Activated naive CD8-positive, alpha-beta T cell treated with anti-CD3 and anti-CD28 coated beads, Interleukin-2, amount 10 ng/mL, durations not matched to agents 7 days and 5 days (primary cell): Measurements from ENCODE around the gene SIGLEC7. TPM values are rescaled to one million over a fixed set of nuclear protein-coding genes. Genes with fewer than 3 reads are reported as not detected.
"Not testable (repeated sequence)": the region's sequence is repeated elsewhere in the genome, so short reads cannot be mapped to it uniquely, and the experiment has no call there.

Experiments
- ATAC-seq: fragments of 150-1000 bp; cut with Tn5 transposase; one replicate; pipeline ENCODE4 v1.10.0; 2021; ENCODE audit warnings: low read depth, moderate library complexity
- POLR2A ChIA-PET: fragments of 350-600 bp; sonication (Branson Sonifier 250); formaldehyde crosslinking; loops from one replicate; lab custom pipeline; 2021; ENCODE audit warnings: antibody characterized with exemption; lab: Charles Lee
- DNase-seq: peaks from one replicate; pipeline ENCODE4 v3.0.0; 2021
- H3K27ac Mint-ChIP-seq: one replicate; pipeline ENCODE4 v1.8.0; 2022; ENCODE audit warnings: mild to moderate bottlenecking, mixed read lengths
- H3K27me3 Mint-ChIP-seq: one replicate; pipeline ENCODE4 v1.8.0; 2022; ENCODE audit warnings: mild to moderate bottlenecking, moderate library complexity, mixed read lengths
- H3K36me3 Mint-ChIP-seq: one replicate; pipeline ENCODE4 v1.8.0; 2021; ENCODE audit warnings: mild to moderate bottlenecking, mixed read lengths
- H3K4me1 Mint-ChIP-seq: one replicate; pipeline ENCODE4 v1.8.0; 2021; ENCODE audit warnings: mixed read lengths
- H3K4me3 Mint-ChIP-seq: one replicate; pipeline ENCODE4 v1.8.0; 2022; ENCODE audit warnings: mild to moderate bottlenecking, moderate library complexity, mixed read lengths
- H3K9me3 Mint-ChIP-seq: one replicate; pipeline ENCODE4 v1.8.0; 2021; ENCODE audit warnings: mixed read lengths
- total RNA-seq, 2 experiments: library from RNA; stranded (reverse); gene quantifications; one replicate each; pipeline ENCODE4 v1.2.3, GENCODE V29; 2021

The SIGLEC7 gene
- total RNA-seq, 2 experiments from 2014 or later = 0.33 to 0.40 TPM

GRCh38 chr19:51135986-51136762 is 5.9 kb upstream of the SIGLEC7 start:
- peaks cover 4% of the 10 kb centered on the region for H3K36me3 Mint-ChIP-seq
- DNase-seq = peak; percentile 7
- peaks cover 12% of the 10 kb centered on the region for H3K27me3 Mint-ChIP-seq
- H3K27ac Mint-ChIP-seq = no peak overlapping the region
- H3K4me3 Mint-ChIP-seq = no peak overlapping the region
- POLR2A ChIA-PET = no interaction called here
- ATAC-seq = no peak
- peaks cover 28% of the 10 kb centered on the region for H3K4me1 Mint-ChIP-seq
- peaks cover 1% of the 10 kb centered on the region for H3K9me3 Mint-ChIP-seq

DNA sequence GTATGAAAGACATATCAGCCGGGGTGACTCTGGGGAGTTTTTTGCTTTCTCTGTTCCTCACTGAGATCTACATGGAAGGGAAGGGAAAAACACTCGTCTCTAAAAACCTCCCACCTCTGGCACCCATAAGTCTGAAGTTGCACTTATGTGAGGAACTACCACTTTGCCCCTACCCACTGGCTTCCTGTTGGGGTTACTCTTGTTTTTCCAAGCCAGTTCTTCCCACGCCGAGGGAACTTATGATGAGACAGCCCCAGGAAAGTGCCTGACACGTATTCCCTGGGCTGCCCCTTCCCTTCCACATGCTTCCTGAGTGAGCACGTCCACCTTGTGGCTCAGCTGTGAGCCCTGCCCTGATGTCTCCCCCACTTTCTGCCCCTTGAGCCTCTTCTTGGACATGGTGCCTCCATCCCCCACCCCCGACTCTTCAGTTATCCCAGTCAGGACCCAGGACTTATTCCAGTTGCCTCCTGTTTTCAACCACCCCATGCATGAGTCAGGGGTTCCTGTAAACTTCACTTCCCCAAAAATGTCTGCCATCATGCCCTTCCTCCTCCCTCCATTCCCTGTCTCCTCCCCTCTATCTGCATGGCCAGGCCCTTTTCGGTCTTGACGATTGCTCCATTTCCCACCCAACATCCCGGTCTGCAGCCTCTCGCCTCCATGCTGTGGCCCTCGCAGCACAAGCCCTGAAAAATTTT is 5.1 kb upstream of the SIGLEC7 start:
- H3K27me3 Mint-ChIP-seq = peaks cover 12% of the 10 kb centered on the region
- POLR2A ChIA-PET = no interaction called here
- no peak for ATAC-seq
- H3K9me3 Mint-ChIP-seq = peaks cover 1% of the 10 kb centered on the region
- H3K27ac Mint-ChIP-seq = no peak overlapping the region
- DNase-seq = no peak
- no peak overlapping the region for H3K4me3 Mint-ChIP-seq
- peaks cover 4% of the 10 kb centered on the region for H3K36me3 Mint-ChIP-seq
- peaks cover 25% of the 10 kb centered on the region for H3K4me1 Mint-ChIP-seq

DNA sequence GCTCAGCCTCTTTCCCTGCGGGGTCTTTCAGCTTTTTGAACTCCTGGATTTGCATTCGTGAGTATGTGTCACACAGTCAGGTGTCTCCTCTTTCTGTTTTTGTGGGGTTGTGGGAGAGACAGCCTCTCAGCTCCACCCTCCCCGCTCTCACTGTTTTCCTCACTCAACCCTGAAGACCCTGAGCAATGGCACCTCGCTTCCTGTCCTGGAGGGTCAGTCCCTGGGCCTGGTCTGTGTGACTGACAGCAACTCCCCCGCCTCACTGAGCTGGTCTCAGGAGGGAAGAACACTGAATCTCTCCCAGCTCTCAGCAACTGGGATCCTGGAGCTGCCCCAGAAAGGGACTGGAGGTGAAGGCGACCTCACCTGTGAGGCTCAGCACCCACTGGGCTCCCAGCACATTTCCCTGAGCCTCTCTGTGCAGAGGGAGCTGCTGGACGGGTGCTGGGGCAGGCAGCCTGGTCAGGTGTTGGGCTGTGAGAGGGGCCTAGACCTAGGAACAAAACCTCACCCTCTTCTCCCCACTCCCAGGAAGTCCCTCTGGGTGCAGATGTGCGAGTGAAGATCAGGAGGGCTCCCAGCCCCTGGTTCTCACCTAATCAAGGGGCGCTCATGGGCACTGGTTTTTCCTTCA is 4.2 kb upstream of the SIGLEC7 start:
- Mint-ChIP-seq H3K36me3 (peaks cover 4% of the 10 kb centered on the region), H3K4me3 (no peak overlapping the region), H3K27me3 (peaks cover 12% of the 10 kb centered on the region), H3K27ac (no peak overlapping the region), H3K9me3 (peaks cover 1% of the 10 kb centered on the region), H3K4me1 (peaks cover 23% of the 10 kb centered on the region)
- DNase-seq = no peak
- no peak for ATAC-seq
- POLR2A ChIA-PET = no interaction called here

GRCh38 chr19:51138549-51138979 is 3.5 kb upstream of the SIGLEC7 start:
- H3K27ac Mint-ChIP-seq = no peak overlapping the region

GRCh38 chr19:51139299-51140014 is 2.6 kb upstream of the SIGLEC7 start:
- DNase-seq (no peak), ATAC-seq (no peak)
- Mint-ChIP-seq H3K4me1 (peaks cover 21% of the 10 kb centered on the region), H3K27me3 (peaks cover 12% of the 10 kb centered on the region), H3K27ac (no peak overlapping the region), H3K36me3 (peaks cover 2% of the 10 kb centered on the region), H3K9me3 (no peaks in the 10 kb centered on the region), H3K4me3 (no peak overlapping the region)
- POLR2A ChIA-PET = no interaction called here

More at GRCh38 chr19:51138549-51138979, 3.5 kb upstream of the SIGLEC7 start:
- ATAC-seq = no peak
- Mint-ChIP-seq H3K9me3 (peaks cover 1% of the 10 kb centered on the region), H3K27me3 (peaks cover 12% of the 10 kb centered on the region), H3K36me3 (peaks cover 4% of the 10 kb centered on the region), H3K4me1 (peaks cover 23% of the 10 kb centered on the region), H3K4me3 (no peak overlapping the region)
- POLR2A ChIA-PET = no interaction called here
- DNase-seq = no peak

- Mint-ChIP-seq H3K36me3 (peaks cover 2% of the 10 kb centered on the region), H3K9me3 (no peaks in the 10 kb centered on the region), H3K27me3 (peaks cover 12% of the 10 kb centered on the region), H3K4me1 (peaks cover 21% of the 10 kb centered on the region), H3K27ac (peak overlapping the region; percentile 24), H3K4me3 (no peak overlapping the region)
- DNase-seq (no peak), ATAC-seq (no peak)
- POLR2A ChIA-PET = no interaction called here
These were observed 1.7 kb upstream of the SIGLEC7 start for GRCh38 chr19:51140441-51140840.

GRCh38 chr19:51141181-51141580 is 920 bp upstream of the SIGLEC7 start:
- POLR2A ChIA-PET = no interaction called here
- Mint-ChIP-seq H3K36me3 (no peaks in the 10 kb centered on the region), H3K27ac (no peak overlapping the region), H3K4me3 (no peak overlapping the region), H3K4me1 (peaks cover 21% of the 10 kb centered on the region), H3K9me3 (no peaks in the 10 kb centered on the region), H3K27me3 (peaks cover 12% of the 10 kb centered on the region)
- ATAC-seq (no peak), DNase-seq (no peak)

DNA sequence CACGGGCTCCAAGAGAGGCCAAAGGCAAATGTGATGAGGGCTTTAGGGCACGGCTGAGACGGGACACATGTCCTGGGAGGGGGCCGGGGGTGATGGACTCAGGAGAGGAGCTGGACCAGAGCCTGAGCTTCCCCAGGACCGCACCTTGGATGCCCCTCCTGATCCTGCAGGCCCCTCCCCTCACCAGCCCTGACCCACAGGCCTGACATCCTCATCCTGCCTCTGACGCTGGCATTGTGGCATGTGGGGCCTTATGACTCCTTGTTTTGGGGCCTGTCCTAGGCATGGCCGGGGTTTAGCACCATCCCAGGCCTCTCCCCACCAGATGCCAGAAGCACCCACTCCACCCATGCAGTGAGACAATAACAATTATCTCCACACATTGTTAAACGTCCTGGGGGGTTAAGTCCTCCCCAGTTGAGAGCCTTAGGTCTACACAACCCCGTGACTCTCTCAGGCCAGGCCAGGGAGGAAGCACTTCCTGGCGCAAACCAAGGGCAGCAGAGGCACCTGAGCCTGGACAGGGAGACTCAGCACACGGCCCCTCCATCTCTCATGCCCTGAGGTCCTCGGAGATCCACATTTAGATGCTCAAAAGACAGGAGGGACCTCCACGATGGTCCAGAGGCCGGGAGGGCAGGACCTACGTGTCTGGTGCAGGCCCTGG is 841 bp downstream of the SIGLEC7 start:
- H3K4me3 Mint-ChIP-seq, H3K36me3 Mint-ChIP-seq, H3K27ac Mint-ChIP-seq, H3K9me3 Mint-ChIP-seq, DNase-seq, H3K27me3 Mint-ChIP-seq, H3K4me1 Mint-ChIP-seq, ATAC-seq, POLR2A ChIA-PET: not testable (repeated sequence)

GRCh38 chr19:51143486-51143885 is 1.4 kb downstream of the SIGLEC7 start:
- no peak overlapping the region for H3K4me3 Mint-ChIP-seq
- H3K9me3 Mint-ChIP-seq = no peaks in the 10 kb centered on the region
- H3K4me1 Mint-ChIP-seq = peaks cover 8% of the 10 kb centered on the region
- DNase-seq (no peak), ATAC-seq (no peak)
- peaks cover 11% of the 10 kb centered on the region for H3K27me3 Mint-ChIP-seq
- H3K27ac Mint-ChIP-seq = no peak overlapping the region
- POLR2A ChIA-PET = no interaction called here
- no peaks in the 10 kb centered on the region for H3K36me3 Mint-ChIP-seq

- no peak for DNase-seq
- peaks cover 8% of the 10 kb centered on the region for H3K4me1 Mint-ChIP-seq
- peaks cover 9% of the 10 kb centered on the region for H3K27me3 Mint-ChIP-seq
- no peak overlapping the region for H3K27ac Mint-ChIP-seq
- no peak overlapping the region for H3K4me3 Mint-ChIP-seq
- ATAC-seq = no peak
- no peaks in the 10 kb centered on the region for H3K36me3 Mint-ChIP-seq
- POLR2A ChIA-PET = no interaction called here
- H3K9me3 Mint-ChIP-seq = no peaks in the 10 kb centered on the region
These were observed 2.5 kb downstream of the SIGLEC7 start for GRCh38 chr19:51144482-51145045.

GRCh38 chr19:51145916-51146493 is 3.9 kb downstream of the SIGLEC7 start:
- peak overlapping the region; percentile 23 for H3K27ac Mint-ChIP-seq
- H3K36me3 Mint-ChIP-seq = no peaks in the 10 kb centered on the region
- H3K27me3 Mint-ChIP-seq = peaks cover 14% of the 10 kb centered on the region
- DNase-seq (no peak), ATAC-seq (no peak)
- peaks cover 1% of the 10 kb centered on the region for H3K9me3 Mint-ChIP-seq
- H3K4me3 Mint-ChIP-seq = no peak overlapping the region
- H3K4me1 Mint-ChIP-seq = peaks cover 9% of the 10 kb centered on the region
- POLR2A ChIA-PET = no interaction called here

DNA sequence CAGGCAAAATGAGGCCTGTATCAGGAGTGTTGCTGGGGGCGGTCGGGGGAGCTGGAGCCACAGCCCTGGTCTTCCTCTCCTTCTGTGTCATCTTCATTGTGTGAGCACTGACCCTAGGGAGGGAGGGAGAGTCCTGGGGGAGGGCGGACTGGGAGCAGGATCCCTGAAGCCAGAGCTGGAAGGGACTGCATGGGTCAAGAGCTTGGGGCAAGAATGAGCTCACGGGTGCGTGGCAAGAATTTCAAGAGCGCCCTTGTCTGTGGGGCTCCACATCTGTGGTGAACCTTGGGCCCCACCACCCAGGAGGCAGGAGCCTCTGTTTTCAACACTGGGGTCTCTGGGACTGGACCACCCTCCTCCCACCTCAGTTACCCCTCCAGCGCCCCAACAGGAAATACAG is 4.7 kb downstream of the SIGLEC7 start:
- H3K36me3 Mint-ChIP-seq = no peaks in the 10 kb centered on the region
- DNase-seq = no peak
- H3K9me3 Mint-ChIP-seq = peaks cover 1% of the 10 kb centered on the region
- peaks cover 9% of the 10 kb centered on the region for H3K4me1 Mint-ChIP-seq
- POLR2A ChIA-PET = no interaction called here
- H3K4me3 Mint-ChIP-seq = no peak overlapping the region
- H3K27ac Mint-ChIP-seq = no peak overlapping the region
- peaks cover 16% of the 10 kb centered on the region for H3K27me3 Mint-ChIP-seq
- ATAC-seq = no peak
